OCI-M2 (cell line): ENCODE measurements around the gene BRD7.

Source experiments
- DNase-seq: peaks from one replicate; lab custom pipeline; 2025; ENCODE audit not compliant: unreplicated experiment; lab: John Stamatoyannopoulos, UW

The BRD7 gene

DNA sequence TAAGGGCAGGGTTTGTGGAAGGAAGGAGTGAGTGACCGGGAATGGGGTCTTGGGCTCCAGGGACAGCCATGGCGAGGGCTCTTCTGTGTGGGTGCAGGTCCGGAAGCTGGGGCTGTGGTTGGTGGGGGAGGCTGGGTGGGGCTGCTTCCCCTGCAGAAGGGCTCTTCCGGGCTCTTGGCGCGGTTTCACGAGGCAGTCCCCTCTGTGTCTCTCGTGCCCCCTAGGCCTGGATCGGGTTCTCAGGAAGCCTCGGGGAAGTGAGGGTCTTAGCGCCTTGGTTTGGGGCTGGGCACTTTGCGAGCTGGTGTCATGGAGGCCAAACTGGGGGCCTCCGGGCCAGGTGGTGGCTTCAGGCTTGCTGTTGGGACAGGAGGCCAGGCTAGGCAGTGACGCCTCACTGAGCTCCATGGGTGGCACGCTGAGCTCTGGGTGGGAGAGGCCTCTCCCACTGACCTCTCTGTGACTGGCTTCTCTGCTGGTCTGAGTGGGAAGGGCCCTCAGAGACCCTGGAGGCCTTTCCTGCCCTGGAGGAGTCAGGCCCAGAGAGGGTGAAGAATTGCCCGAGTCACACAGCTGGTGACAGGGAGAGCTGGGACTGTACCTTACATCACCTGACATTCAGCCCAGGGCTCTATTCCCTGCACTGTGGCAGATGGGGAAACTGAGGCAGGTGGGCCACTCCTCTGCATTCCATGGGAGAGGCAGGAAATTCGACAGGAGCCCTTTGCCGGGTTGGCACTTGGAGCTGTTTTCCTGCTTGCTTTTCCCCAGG, 94.3 kb downstream of the BRD7 start:
- DNase-seq, result no peak

DNA sequence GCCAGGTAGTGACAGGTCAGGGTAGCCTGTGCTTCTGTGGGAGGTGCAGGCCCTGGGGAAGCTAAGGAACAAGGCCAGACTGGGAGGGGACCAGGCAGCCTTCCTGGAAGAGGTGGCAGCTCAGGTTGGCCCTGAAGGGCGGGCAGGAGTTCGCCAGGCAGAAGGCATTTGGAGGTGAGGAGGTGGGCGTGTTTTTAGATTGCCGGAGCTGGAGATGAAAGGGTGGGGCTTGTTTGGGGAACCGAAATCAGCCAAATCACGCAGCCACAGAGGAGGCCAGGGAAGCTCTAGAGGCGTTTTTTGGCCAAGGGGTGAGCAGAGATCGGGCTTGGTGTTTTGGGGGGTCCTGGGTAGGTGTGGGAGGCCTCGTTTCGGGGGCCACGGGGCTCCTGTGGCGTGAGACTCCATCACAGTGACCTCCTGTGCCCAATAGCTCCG, 94.9 kb downstream of the BRD7 start:
- DNase-seq, result no peak

DNA sequence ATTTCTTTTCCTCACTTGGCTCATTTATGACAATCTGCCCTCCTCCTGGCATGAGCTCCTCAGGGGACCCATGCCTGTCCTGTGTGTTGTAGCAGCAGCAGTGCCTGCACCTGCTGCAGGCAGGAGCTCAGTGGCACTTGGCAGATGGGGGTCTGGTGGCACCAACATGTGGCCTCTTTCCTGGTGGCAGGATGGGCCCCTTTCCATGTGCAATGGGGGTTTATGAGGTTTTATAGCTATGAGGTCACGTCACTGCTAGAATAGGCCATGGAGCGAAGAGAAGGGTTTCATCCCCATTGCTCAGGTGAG, 95.5 kb downstream of the BRD7 start:
- DNase-seq, result no peak

DNA sequence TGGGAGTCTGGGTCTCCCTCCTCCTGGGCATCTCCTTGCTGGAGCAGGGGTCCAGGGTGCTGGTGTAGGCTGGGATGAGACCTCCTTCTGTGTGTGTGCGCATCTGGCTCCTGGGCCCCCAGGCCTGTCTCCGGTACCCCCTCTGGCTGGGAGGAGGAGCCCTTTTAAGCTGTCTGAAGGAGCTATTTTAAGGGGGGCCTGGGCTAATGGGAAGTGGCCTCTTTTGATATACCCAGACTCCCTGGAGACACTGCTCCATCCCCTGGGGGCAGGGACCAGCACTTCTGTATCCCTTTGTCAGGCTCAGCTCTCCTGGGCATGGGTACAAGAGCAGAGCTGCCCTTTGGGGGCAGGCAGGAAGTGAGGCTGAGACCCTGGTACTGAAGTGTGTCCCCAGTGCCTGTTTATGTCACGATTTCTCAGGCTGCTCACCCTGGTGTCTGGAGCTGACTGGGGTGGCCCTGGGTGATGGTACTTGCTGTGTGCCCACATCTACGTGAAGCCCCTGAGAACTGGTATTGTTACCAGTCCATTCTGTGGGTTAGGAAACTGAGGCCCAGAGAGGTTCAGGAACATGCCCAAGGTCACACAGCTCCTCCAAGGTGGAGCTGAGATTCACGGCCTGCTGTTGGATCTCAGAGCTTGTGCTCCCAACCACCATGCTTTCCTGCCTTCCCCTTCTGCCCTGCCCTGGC, 96.0 kb downstream of the BRD7 start:
- no peak for DNase-seq

DNA sequence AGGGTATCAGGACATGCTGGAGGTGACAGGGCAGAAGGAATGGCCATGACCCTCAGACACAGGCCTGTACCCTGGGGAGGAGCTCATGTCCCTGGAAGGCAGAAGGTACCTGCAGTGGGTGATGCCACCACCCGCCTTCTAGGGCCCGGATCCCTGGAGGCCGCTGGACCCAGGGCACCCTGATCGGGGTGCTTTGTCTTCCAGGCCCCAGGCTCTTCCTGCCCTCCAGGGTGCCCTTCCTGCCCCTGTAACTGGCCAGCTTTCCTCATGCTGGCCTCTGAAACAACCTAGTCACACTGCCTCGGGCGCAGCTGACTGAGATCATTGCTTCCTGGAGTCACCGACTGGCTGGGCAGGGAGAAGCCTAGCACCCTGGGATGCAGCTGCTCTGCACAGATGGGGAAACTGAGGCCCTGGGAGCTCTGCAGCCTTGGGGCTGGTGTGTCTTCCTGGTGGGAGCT, 96.6 kb downstream of the BRD7 start:
- DNase-seq, result no peak

DNA sequence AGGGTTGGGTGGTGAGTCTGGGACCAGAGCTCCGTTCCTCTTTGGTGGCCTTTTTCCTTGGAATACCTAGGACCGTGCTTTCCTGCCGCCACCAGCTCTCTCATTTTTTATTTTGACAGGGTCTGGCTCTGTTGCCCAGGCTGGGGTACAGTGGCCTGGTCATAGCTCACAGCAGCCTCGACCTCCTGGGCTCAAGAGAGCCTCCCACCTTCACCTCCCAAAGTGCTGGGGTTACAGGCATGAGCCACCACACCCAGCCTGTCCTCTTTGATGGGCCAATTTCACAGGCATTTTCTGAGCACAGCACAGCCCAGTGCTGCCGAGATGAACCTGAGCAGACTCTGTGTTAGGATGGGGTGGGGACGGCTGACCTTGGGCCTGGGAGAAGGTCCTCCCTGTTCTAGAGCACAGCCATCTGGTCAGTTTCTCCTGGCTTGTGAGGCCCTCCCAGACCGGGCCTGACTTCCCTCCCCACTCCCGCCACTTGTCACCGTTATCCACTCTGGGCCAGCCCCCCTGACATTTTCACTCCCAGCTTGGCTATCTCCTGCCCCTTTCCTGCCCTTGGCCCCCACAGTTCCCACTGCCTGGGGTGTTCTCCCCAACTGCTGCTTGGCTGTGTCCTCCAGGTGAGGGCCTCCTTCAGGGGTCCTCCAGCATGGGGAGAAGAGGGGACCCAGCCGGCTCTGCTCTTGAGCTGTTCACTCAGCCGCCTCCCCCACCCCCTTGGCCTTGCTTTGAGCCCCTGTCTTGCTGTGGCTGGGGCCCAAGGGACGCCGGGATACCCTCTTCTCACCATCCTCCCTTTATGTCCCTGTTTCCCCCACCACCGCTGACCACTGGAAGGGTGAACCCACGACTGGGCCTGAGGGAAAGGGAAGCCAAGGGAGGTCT, 97.4 kb downstream of the BRD7 start:
- no peak for DNase-seq

DNA sequence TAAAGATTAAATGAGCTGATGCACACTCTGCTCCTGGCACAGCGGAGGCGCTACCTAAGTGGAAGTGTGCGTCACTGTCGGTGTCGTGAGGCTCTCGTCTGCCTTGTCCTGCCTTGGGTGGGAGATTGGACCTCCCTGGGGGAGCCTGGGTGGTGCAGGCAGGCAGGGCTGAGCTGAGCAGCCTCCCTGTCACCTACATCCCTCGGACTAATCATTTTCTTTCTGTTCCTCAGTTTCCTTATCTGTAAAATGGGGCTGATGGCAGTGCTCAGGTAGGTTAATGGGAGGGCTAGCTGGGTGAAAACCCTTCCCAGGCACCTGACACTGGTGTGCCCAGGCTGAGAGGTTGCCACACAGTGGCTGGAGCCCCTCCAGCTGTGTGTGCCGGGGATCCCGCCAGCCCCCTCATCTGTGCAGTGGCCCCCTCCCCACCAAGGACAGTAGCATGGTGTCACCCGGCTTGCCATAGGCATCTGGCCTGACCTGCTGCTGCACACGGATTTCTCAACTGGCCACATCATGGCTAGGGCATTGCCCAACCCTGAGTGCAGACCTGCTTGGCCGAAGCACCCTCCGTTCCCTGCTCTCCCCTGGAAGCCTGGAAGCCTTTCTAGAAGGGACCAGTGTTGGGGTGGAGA, 98.2 kb downstream of the BRD7 start:
- DNase-seq, result no peak

DNA sequence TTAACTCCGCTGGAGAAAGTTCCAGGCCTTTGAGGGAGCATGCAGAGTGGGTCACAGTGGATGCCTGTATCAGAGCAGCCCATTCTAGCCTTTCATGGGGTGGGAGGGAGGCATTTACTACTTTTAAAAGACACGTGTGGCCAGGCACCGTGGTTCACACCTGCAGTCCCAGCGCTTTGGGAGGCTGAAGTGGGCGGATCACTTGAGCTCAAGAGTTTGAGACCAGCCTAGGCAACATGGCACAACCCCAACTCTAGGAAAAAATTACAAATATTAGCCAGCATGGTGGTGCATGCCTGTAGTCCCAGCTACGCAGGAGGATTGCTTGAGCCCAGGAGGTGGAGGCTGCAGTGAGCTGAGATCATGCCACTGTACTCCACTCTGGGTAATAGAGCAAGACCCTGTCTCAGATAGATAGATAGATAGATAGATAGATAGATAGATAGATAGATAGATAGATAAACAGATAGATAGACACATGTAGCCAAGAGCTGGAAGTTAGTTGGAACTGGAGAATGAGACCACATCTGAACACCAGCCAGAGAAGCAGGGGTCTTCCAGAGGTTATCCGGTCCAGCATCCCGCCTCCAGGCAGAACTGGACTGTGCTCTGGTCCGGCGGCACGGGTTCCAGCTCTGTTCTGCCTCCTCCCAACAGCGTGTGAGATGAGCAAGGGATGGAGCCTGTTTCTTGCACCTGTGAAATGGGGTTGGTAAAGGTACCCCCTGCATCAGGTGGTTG, 98.8 kb downstream of the BRD7 start:
- no peak for DNase-seq

DNA sequence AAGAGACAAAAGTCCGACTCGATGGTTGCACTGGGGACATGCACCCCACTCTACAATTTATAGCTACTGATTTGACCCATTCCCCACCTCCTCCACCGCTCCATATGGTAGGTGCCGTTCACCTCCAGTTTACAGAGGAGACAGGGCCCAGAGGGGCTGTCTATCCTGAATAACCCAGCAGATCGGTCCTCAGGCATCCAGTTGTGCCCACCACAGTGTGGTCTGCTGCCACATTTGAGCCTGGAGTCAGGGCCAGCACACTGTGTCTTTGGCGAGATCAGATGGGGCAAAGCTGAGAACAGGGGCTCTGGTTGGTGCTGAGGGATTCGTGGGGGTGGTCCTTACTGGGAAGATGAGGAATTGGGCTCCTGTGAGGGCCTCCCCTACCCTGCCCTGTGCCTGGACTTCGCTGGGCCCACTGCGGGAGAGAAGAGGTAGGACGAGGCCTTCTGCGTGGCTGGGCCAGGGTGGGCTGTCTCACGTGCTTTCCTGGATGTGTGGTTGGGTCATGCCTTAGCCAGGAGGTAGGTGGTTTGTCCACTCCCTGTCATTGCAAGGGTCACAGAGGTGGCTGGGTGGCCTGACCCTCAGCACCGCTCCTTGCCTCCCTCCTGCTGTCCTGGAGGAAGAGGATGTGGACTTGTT, 99.6 kb downstream of the BRD7 start:
- no peak for DNase-seq

DNA sequence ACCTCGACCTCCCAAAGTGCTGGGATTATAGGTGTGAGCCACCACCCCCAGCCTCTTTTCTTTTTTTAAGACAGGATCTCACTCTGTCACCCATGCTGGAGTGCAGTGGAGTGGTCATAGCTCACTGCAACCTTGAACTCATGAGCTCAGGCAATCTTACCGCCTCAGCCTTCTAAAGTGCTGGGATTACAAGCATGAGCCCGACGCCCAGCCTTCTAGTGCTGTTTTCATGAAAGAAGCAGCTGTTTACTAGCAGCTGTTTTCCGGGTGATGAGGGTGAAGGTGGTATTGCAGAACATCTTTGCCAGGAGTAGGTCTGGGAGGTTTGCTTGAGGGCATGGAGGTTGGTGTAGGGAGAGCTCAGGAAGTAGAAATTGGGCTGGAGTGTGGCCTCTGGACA, 100.4 kb downstream of the BRD7 start:
- DNase-seq, result no peak

DNA sequence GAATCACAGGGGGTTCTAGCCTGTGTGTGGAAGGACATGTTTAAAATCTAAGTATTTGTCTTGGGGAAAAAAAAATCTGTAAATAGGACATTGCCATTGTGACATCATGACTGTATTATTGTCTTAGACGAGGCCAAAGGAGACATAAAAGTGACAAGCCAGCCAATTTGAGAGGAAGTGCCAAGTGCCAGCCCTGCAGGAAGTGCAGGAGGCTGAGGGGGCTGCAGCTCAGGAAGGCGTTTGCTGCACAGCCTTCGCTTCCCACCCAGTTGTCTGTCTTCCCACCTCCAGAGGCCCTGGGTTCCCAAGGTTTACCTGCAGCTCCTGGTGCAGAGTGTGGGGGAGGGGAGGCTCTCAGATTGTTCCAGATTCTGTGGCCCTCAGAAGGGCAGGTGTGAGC, 101.1 kb downstream of the BRD7 start:
- DNase-seq, result no peak

DNA sequence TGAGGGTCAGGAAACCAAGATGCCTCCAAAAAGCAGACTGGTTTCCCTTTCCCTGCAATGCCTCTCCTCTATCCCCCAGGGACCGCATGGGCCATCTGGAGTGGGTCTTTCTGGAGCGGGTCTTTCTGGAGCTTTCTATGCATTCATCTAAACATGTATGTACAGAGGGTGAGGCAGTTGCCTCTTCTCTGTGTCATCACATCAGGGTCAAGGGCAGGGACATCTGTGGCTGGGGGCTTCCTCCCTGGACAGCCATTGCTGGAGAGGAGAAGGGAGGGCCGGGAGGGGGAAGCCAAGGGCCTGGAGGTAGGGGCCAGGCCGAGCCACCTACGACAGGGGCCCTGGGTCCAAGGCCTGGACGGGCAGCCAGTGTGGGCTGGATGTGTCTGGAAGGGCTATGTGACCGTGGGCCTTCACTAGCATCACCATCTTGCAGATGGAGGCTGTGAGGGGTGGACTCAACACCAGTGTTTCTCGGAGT, 101.6 kb downstream of the BRD7 start:
- DNase-seq, result no peak

DNA sequence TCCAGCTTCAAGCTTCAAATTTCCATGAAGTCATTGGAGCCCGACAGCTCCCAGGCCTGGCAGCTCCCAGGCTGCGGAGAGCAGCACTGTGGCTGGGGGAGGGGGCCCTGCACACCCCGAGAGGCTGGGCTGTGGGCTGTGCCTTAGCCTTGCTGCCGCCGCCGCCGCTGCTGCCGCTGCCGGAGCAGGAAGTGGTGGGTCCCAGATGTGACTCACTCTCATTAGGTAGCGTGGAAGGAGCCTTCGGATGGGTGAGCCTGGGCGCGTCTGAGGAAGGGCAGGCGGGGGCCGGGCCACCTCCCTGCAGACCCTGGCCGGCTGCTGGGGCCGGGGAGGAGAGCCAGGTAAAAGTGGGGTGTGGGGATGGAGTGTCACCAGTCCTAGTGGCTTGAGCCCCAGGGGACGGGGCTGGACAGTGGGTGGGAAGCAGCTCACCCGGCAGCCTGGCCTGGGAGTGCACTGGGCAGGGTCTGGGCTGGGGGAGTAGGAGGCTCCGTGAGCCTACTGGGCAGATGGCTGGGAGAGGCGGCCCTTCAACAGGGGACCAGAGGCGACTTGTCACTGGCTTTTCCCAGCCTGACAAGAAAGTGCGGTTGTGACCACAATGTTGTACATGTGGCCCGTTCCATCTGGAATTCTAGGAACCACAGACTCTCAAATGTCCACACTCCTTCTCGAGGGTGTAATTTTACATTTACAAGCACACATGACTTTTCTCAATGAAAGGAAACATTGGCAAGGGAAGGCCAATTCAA, 102.3 kb downstream of the BRD7 start, which contains the start of gene ADCY7:
TSS of gene ADCY7 (plus strand) at position 215 of the 755 bp plus-strand sequence. CDS start 21,629 bp downstream, outside the sequence.
- no peak for DNase-seq
